Epithelial cell of esophagus (primary cell): ENCODE data around the gene SUGCT.

ENCODE experiments used
- DNase-seq: peaks from one replicate; pipeline ENCODE4 v3.0.0; 2010; ENCODE audit warnings: low read depth
- H3K4me3 ChIP-seq: 2 replicates; pipeline ENCODE4 v1.5.1; 2011; ENCODE audit warnings: mild to moderate bottlenecking, low read length, control low read depth
- TF ChIP-seq, protein P1 (sequence below): IDR thresholded peaks from 2 replicates; pipeline ENCODE4 v1.5.1; 2011; ENCODE audit warnings: low read depth, mild to moderate bottlenecking, low read length, control low read depth, inconsistent platforms; ENCODE audit not compliant: insufficient read depth; ENCODE audit errors: missing control alignments

The SUGCT gene

DNA sequence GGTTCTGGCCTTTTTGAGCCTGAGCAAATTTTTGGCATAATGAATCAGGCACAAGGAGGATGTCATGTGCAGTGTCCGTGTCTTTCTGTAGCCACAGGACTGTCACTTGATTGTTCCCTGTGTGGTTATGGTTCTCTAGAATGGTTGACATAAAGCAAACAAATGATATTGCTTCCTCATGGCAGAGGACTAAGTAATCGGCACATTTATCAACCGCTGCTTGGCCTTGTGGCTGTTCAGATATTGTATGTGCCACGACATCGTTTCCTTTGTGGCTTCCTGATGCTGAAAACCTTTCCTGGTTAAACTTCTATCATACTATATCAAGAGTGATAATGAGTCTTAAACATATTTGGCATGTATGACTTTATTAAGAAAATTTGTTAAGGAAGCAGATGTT is 598.8 kb downstream of the SUGCT start:
- TF ChIP-seq, protein P1, sequence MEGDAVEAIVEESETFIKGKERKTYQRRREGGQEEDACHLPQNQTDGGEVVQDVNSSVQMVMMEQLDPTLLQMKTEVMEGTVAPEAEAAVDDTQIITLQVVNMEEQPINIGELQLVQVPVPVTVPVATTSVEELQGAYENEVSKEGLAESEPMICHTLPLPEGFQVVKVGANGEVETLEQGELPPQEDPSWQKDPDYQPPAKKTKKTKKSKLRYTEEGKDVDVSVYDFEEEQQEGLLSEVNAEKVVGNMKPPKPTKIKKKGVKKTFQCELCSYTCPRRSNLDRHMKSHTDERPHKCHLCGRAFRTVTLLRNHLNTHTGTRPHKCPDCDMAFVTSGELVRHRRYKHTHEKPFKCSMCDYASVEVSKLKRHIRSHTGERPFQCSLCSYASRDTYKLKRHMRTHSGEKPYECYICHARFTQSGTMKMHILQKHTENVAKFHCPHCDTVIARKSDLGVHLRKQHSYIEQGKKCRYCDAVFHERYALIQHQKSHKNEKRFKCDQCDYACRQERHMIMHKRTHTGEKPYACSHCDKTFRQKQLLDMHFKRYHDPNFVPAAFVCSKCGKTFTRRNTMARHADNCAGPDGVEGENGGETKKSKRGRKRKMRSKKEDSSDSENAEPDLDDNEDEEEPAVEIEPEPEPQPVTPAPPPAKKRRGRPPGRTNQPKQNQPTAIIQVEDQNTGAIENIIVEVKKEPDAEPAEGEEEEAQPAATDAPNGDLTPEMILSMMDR, result no peak
- no peak overlapping the region for H3K4me3 ChIP-seq
- DNase-seq, result no peak

DNA sequence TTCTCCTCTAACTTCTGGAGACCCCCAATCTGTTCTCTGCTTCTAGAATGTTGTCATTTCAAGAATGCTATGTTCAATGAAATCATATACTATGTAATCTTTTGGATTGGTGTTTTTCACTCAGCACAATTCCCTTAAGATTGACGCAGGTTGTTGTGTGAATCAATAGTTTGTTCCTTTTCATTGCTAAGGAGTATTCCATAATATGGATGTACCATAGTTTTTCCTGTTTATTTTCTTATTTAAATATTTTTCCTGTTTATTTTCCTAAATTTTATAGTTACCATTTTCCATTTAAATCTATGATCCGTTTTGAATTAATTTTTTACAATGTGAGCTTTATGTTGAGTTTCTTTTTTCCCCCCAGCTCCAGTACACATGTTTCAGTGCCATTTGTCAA is 604.5 kb downstream of the SUGCT start:
- no peak for DNase-seq
- TF ChIP-seq, protein P1, result no peak
- no peak overlapping the region for H3K4me3 ChIP-seq

DNA sequence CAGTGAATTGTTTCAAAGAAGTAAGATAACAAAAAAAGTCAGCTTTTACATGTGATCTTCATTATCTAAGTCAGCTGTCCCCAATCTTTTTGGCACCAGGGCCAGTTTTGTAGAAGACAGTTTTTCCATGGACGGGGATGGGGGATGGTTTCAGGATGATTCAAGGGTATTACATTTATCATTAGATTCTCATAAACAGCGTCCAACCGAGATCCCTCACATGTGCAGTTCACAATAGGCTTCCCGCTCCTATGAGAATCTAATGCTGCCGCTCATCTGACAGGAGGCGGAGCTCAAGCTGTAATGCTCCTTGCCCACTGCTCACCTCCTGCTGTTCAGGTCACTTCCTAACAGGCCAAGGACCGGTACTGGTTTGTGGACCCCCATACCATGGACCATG is 607.5 kb downstream of the SUGCT start:
- H3K4me3 ChIP-seq, result no peak overlapping the region
- TF ChIP-seq, protein P1, result no peak
- DNase-seq, result no peak

DNA sequence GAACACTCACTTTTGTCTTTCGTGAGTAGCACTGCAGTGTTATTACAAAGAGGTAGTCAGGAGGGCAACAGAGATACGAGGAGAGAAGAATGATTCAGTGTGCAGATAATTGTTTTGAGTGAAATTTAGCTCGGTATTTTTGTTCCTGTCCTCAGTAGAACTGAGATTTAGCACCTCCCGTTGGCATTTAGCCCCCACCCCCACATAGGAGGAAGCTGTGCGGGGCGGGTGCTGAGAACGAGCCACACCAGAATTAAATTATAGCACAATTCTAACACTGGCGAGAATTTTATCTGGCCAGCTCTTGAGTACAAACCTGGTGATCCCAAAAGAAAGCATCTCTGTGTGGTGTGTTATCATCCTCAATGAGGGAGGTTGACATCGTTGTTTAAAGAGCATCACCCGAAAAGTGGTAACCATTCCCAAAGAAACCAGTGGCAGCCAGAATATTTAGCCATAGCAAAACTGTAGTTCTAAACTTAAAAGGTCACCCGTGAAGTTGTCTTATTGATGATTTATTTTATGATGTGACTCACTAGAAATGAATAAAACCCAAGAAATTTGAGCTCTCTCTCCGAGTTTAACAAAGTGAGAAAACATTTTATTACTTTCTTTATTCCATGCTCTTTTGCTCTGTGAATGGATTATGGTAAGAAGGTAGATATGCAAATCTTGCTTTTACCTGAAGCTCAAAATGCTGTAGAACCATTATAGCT is 612.2 kb downstream of the SUGCT start:
- DNase-seq, result no peak
- TF ChIP-seq, protein P1, result no peak
- no peak overlapping the region for H3K4me3 ChIP-seq

DNA sequence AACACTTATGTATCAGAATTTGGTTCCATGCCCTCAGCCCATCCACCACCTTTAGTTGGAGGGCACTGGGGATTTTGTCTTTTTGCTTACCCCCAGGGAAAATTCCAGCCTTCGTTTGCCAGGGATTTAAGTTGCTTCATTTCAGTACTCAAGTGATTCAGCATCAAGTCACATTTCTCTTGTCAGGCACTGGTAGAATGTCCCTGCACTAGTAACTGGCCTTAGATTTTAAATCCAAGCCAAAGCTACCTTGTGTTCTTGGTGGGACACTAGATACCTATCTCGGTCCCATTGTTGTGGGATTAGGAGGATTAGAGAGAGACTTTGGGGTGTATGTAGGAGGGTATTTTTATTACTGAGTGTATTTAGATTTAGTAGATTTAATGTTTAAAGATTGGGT is 613.1 kb downstream of the SUGCT start:
- TF ChIP-seq, protein P1, result no peak
- no peak overlapping the region for H3K4me3 ChIP-seq
- DNase-seq, result peak; percentile 60

DNA sequence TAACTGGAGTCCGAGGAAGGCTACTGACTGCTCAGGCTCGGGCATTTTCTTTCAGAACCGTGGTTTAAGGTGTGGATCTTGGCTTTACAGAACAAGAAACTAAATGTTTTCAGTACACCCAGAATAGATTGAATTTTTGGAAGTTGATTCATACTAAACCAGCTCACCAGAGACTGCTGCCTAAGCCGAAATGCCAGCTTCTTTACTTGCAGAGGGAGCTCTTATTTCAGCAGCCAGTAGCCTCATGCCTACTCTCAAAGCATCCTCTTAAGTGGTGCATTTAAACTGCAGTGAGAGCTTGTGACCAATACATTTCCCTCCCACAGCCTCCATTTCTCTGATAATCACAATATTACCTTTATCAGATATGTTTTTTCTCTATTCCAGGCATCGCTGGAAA is 615.1 kb downstream of the SUGCT start:
- no peak for DNase-seq
- H3K4me3 ChIP-seq, result no peak overlapping the region
- TF ChIP-seq, protein P1, result no peak

DNA sequence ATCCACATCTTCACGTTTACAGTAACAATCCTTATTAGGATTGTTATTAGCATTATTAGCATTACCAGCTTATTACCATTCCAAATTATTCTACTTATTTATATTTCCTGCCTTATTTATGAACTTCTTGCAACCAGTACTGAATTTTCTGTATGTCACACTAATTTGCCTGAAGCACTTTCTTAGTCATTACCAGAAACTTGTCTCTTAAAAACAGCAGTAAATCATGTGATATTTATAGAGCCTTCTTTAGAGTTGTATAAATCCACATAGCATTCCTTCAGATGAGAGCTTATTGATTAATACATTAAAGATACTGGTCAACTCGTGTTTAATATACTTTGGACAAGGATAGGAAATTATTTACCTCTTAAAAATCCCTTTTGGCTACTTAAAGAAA is 618.6 kb downstream of the SUGCT start:
- no peak overlapping the region for H3K4me3 ChIP-seq
- TF ChIP-seq, protein P1, result no peak
- DNase-seq, result peak; percentile 58
